ENCODE results near the gene FAM163B.

Gene FAM163B

DNA sequence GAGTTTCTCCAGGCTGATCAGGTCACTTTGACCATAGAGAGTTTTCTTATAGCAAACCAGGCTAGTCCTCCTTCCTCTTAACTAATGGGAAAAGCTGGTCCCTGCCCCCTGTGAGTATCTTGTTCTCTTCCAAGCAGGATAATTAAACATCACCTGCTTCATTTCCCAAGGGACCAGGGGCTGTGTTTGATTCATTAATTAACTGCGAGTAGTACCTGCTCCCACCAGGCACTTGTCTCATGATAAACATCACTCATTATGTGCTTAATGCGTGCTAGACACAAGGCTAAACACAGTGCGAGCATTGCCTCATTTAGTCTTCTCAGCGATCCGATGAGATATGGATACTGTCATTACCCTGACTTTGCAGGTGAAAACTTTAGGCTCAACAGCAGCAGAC is 1.7 kb upstream of the FAM163B start:
- TF ChIP-seq, protein P1, sequence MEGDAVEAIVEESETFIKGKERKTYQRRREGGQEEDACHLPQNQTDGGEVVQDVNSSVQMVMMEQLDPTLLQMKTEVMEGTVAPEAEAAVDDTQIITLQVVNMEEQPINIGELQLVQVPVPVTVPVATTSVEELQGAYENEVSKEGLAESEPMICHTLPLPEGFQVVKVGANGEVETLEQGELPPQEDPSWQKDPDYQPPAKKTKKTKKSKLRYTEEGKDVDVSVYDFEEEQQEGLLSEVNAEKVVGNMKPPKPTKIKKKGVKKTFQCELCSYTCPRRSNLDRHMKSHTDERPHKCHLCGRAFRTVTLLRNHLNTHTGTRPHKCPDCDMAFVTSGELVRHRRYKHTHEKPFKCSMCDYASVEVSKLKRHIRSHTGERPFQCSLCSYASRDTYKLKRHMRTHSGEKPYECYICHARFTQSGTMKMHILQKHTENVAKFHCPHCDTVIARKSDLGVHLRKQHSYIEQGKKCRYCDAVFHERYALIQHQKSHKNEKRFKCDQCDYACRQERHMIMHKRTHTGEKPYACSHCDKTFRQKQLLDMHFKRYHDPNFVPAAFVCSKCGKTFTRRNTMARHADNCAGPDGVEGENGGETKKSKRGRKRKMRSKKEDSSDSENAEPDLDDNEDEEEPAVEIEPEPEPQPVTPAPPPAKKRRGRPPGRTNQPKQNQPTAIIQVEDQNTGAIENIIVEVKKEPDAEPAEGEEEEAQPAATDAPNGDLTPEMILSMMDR (IDR thresholded peaks at IDR 0.05; ENCODE audit: low read depth, low read length): no peak
- H3K4me3 ChIP-seq (ENCODE audit: low read depth, low read length): no peak overlapping the region

DNA sequence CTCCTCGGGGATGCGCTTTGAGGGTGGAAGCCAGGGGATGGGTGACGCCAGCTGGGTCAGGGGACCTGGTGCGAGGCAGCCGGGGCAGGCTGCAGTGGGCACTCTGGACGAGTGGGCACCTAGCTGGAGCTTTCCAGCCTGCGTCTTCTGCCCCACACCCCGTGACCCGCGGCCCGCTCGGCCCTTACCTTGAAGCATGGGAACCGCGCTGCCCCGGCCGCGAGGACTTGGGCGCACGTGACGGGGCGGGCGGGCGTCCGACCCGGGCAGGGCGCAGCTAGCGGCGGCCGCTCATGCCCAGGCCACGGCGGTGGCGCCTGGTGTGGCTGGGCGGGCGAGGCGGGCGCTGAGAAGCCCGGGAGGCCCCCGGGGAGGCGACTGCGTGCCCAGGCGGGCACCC is 300 bp downstream of the FAM163B start:
- H3K4me3 ChIP-seq (ENCODE audit: low read depth, low read length): no peak overlapping the region
- TF ChIP-seq, protein P1 (IDR thresholded peaks at IDR 0.05; ENCODE audit: low read depth, low read length): no peak

DNA sequence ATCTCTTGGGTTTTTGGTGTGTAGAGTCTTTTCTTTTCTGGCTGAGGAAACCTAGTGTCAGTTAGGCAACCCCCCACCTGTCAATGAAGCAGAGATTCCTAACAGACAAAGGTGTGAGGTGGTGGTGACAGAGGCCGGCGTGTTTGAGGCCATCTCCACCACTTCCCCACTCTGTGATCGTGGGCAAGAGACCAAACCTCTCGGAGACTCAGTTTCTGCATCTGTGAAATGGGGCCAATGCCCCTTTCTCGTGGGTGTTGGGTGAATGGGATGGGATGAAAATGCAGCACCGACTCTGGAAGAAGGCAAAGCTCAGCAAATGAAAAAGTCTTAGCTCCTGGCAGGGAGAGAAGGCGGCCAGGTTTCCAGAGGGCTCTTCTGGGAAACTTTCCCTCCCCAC is 807 bp downstream of the FAM163B start:
- TF ChIP-seq, protein P1 (IDR thresholded peaks at IDR 0.05; ENCODE audit: low read depth, low read length): no peak
- H3K4me3 ChIP-seq (ENCODE audit: low read depth, low read length): no peak overlapping the region

DNA sequence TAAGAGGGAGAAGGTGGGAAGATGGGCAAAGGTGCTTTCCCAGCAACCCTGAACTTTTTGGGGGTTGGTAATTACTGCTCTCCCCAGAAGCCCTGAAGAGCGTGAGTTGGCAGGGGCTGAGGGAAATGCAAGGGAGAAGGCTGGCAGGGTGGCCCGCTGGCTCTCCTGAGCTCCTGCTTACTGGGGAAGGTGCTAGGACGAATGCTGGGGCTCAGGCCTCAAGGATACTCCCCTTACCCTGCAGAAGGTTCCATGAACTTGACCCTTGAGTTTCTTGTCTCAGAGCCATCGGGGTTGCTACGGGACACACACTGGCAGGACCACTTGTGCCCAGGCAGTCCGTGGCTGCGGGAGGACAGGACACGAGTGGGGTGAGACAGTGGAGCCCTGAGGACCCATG is 1.2 kb downstream of the FAM163B start:
- no peak overlapping the region for H3K4me3 ChIP-seq (ENCODE audit: low read depth, low read length)
- TF ChIP-seq, protein P1 (IDR thresholded peaks at IDR 0.05; ENCODE audit: low read depth, low read length): no peak

DNA sequence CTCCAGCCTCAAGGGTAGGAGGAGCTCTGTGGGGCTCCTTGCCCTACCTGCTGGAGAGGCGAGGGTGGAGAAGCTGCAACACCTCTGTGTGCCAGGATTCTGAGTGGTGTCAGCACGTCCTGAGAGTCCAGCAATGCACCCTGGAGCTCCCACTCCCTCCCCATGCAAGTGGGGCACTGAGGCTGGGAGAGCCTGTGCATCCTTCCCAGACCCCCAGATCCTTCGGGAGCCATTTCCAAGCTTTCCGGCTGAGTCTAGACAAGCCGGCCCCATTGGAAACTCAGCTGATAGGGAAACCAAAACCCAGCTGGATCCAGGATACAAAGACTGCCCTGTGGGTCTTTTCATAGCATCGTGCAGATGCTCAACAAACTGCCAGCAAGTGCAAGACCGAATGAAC is 1.8 kb downstream of the FAM163B start:
- TF ChIP-seq, protein P1 (IDR thresholded peaks at IDR 0.05; ENCODE audit: low read depth, low read length): no peak
- no peak overlapping the region for H3K4me3 ChIP-seq (ENCODE audit: low read depth, low read length)

DNA sequence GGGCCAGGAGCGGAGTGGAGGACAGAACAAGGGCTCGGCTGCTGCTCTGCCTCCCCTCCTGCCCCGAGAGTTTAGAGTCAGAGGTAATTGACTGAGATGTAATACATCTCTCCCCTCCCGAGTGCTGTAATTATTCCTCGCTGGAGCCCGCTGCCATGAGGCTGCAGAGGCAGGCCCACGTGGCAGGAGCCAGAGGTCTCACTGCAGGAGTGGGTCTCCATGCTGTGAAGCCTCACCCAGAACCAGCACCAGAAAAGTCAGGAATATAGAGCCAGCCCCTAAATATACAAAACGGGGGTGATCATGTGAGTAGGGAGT is 2.5 kb downstream of the FAM163B start:
- TF ChIP-seq, protein P1 (IDR thresholded peaks at IDR 0.05; ENCODE audit: low read depth, low read length): no peak
- H3K4me3 ChIP-seq (ENCODE audit: low read depth, low read length): no peak overlapping the region

DNA sequence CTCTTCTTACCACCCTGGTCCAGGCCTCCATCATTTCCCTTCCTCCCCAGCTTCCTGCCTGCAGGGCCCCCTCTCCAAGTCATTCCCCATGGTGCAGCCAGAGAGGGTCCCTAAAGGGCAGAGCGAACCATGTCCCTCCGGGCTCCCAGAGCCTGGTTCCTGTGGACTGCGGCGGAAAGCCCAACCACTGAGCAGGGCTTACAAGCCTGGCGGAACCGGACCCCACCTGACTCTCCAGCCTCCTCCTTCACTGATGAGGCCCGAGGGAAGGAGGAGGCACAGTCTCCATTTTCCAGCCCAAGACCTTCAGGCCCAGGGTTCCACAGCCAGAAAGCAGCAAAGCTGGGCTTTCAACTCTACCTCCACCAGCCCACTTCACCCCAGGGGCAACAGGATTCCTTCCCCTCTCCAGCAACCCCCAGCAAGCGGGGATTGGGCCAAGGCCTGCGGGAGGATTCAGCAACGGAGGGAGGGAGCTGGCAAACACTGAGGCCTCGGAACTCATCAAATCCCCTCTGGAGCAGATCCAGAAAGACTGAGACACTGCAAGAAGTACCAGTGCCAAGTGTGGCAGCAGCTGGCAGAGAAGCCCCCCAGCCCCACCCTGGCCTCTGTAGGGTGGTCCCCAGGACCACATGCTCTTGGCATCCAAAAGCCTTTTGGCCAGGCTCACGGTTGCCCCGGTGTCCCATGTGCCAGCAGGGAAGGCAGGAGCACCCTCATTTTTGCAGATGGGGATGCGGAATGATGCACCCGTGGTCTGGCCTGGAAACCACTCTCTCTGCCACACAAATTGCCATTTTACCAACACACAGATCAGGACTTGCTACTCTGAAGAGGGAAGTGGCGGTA is 3.1 kb downstream of the FAM163B start:
- no peak overlapping the region for H3K4me3 ChIP-seq (ENCODE audit: low read depth, low read length)
- TF ChIP-seq, protein P1 (IDR thresholded peaks at IDR 0.05; ENCODE audit: low read depth, low read length): no peak

Data from WI38 (cell line).